ENCODE results near the gene ATRIP.
"Not testable (repeated sequence)": the region's sequence is repeated elsewhere in the genome, so short reads cannot be mapped to it uniquely, and the experiment has no call there.

Gene ATRIP

DNA sequence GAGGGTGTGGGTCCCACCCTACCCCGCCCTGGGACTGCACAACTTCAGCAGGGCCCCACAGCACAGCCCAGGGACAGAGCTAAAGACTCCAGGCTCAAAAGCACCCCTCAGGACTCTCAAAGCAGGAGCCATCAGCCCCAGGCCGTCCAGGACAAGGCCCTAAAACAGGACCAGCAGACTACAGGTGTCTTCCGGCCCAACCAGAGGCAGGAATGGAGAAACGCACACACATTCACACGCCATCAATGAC lies 26.1 kb downstream of the ATRIP start:
- DNase-seq: no peak

DNA sequence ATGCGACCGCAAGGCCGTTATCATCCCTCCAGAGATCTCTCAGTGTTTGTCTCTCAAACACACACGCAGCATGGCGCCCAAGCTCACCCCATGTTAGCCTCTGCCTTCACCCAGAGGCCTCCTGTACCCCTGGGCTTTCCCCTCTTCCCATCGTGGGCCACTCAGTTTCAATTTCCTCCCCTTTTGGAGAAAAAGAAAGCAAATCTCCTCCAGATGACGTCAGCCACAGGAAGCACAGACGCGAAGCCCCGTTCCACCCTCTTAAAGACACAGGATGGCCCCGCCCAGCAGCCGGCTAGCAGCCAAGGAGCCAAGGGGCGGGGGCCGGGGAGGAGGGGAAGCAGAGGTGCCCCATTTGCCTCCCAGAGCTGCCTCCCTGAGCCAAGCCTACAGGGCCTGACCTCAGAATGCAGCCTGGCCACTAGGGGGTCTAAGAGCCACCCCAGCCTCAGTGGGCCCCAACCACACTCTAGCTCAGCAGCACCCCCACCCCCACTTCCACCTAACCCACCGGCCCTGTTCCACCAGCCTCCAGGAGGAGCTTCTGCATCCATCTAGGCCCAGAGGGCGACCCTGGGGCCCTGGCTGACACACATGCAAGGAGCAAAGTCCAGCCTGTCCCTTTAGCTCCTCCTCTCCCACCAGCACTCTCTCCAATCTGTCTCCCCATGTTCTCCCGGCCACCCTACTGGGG lies 26.5 kb downstream of the ATRIP start:
- peak; percentile 90 for DNase-seq

DNA sequence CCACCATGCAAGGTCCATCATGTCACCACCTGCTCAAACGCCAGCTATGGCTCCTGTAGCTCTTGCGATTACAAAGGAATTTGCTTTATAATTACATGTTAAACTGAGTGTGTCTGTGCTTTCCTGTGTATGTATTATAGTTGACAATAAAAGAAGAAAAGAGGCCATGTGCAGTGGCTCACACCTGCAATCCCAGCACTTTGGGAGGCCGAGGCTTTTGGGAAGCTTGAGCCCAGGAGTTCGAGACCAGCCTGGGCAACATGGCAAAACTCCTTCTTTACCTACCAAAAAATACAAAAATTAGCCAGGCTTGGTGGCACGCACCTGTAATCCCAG lies 27.0 kb downstream of the ATRIP start:
- DNase-seq: no peak

DNA sequence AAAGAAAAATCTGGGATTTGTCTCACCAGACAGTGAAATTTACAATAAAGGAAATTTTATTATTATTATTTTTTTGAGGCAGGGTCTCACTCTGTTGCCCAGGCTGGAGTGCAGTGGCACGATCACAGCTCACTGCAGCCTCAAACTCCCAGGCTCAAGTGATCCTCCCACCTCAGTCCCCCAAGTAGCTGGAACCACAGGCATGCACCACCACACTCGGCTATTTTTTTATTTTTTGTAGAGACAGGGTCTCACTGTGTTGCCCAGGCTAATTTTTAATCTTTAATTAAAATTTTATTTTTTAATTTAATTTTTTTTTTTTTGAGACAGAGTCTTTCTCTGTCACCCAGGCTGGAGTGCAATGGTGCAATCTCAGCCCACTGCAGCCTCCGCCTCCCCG lies 27.5 kb downstream of the ATRIP start:
- DNase-seq: not testable (repeated sequence)

DNA sequence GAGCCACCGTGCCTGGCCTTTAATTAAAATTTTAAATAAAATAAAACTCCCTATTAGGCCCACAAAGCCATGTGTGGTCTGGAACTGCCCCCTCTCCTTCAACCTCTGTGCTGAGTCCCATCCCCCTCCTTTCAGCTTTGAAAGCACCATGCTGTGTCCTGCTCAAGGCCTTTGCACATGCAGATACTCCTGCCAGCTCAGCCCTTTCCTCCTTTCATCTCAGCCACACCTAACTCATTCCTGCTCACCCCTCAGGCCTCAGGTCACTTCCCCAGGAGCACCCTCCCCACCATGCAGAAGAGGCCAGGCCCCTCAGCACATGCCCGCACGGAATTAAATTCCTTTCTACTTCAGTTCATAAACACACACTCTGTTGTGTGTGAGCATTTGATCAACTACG lies 28.1 kb downstream of the ATRIP start:
- no peak for DNase-seq

DNA sequence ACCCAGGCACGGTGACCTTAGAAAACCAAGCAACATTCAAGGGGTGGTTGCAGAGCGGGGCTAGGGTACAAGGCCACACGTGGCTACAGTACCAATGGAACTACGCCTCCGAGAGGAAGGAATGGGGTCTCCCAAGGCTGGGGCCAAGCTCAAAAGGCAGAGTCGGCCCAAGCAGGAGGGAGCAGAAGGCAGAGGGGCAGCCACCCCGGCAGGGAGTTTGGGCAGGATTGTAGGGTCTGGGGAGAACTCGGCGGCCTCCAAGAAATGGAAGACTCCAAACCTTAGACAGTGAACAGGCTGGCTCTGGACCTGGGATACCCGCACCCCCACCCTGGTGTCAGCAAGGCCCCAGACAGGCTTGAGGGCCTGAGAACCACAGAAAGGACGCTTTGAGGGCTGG lies 28.7 kb downstream of the ATRIP start:
- DNase-seq: no peak

DNA sequence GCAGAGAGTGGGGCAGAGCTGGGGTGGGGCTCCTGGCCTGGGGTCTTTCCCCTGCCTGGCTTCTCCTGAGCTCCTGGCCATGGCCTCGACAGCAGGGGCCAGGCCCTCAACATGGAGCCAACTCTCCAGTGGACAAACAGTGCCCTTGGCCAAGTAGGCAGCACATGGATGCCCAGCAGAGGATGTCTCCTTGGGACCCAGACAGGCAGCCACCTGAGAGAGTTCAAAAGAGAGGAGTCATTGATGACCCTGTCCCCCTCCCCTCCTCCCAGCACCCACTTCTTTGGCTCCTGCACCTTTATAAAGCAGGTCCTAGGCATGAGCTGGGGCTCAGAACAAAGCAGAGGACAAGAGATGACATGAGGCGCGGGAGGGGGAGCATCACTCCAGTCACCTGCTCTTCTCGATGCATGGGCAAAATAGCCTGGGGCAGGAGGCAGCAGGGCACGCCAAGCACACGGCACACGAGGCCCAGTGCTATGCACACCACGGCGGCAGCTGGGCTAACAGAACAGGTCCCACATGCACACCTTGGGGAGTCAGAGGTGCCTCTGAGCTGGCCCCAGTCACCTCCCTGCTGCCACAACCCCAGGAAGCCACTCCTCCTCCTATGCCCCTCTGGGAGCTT lies 30.0 kb downstream of the ATRIP start:
- no peak for DNase-seq

DNA sequence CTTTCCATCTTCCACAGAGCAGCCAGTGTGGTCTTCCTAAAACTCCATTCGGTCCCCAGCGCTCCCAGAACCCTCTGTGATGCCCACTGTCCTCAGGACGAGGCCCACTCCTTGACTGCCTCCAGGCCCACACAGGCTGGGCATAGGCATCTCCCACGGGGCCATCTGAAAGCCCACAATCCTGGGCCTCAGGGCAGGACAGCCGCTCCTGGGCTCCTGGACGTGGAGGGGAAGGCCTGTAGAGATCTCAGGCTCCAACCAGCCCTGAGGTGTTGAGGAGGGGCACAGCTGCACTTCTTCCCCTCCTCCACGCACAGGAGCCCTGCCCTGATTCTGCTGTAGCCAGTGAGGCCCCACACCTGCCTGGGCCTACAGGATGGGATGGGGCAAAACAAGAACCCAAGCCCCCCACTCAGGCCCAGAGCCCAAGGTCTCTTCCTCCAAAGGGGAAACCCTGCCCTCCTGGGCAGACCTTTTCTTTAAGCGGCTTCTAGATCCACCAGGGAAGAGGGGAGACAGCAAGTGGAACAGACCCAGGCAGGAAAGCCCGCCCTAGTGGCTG lies 31.5 kb downstream of the ATRIP start:
- no peak for DNase-seq

DNA sequence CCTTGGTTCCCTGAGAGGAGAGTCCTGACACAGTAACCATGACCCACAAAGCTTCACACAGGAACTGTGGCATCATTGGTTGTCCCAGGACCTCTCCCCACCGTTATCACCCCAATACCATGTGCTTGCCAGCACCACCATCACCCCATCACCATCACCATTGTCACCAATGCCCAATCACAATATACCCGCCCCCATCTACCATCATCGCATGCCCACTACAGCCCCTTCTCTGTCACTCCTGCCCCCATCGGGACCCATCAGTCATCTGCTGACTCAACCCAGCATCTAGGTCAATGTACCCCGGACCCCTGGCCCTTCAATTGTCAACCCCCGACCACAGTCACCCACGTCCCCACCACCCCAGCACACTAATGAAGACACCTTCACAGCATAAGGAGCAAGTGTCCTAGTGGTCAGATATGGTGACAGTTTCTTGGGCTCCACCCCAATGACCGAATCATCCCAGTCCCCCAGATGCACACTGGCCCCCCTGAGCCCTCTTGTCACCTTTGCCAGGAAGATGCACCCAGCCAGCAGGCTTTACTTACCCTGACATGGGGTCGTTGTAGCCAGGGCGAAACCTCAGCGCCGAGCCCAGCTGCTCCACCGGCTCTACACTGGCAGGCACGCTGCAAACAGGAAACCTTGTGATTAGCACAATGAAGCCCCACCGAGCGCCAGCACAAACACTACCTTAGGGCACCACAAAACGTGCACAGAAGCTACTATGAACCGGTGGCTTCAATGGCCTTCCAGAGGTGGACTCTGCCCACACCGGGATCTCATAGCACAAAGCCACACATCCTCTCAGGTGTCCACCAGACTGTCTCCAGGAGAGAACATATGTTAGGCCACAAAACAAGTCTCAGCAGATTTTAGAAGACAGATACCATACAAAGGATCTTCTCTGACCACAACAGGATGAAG lies 32.4 kb downstream of the ATRIP start:
- peak; percentile 63 for DNase-seq

DNA sequence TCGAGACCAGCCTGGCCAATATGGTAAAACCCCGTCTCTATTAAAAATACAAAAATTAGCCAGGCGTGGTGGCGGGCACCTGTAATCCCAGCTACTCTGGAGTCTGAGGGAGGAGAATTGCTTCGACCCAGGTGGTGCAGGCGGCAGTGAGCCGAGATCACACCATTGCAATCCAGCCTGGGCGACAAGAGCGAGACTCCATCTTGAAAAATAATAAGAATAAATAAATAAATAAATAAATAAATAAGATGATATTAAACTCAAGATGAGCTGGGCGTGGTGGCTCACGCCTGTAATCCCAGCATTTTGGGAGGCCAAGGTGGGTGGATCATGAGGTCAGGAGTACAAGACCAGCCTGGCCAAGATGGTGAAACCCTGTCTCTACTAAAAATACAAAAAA lies 34.4 kb downstream of the ATRIP start:
- not testable (repeated sequence) for DNase-seq

DNA sequence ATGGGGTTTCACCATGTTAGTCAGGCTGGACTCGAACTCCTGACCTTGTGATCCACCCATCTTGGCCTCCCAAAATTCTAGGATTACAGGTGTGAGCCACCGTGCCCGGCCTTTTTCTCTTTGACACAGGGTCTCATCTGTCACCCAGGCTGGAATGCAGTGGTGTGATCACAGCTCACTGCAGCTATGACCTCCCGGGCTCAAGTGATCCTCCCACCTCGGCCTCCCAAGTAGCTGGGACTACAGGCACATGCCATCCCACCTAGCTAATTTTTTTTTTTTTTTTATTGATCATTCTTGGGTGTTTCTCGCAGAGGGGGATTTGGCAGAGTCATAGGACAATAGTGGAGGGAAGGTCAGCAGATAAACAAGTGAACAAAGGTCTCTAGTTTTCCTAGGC lies 36.3 kb downstream of the ATRIP start:
- DNase-seq: not testable (repeated sequence)

DNA sequence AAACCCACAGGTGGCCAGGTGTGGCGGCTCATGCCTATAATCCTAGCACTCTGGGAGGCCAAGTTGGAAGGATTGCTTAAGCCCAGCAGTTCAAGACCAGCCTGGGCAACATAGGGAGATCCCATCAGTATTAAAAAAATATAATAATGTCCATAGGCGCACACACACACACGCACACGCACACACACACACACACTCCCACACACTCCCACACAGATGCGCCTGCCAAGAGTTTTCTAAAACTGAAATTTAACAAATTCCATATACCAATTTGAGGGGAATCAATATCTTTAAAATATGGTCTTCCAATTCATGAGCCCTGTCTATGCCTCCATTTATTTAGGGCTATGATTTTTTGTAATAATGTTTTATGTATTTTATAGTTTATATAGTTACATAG lies 40.4 kb downstream of the ATRIP start:
- no peak for DNase-seq

DNA sequence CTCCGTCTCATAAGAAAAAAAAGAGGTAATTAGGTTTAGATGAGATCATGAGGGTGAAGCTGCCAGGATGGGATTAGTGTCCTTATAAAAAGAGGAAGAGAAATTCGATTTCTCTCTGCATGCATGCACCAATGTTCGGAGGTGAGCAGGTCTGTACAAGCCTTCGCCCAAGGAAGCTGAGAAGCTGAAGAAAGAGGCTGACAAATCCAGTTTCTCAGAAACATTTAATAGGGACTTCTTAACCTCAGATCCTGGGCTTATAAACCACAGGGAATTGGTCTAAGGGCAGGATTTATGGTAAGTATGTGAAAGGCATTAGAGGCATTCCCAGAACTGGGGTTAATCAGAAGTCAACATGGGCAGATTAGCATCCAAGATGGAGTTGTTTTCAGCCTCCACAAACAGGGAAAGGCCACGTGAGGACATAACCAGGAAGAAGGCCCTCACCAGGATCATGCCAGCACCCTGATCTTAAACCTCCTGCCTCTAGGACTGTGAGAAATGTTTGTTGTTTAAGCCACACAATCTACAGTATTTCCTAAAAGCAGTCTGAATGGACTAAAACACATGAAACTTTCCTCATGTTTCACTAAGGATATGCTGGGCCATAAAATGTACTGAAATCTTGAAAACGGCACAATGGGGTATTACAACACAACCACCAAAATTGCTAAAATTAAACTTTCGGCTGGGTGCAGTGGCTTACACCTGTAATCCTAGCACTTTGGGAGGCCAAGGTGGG lies 46.1 kb downstream of the ATRIP start:
- no peak for DNase-seq

DNA sequence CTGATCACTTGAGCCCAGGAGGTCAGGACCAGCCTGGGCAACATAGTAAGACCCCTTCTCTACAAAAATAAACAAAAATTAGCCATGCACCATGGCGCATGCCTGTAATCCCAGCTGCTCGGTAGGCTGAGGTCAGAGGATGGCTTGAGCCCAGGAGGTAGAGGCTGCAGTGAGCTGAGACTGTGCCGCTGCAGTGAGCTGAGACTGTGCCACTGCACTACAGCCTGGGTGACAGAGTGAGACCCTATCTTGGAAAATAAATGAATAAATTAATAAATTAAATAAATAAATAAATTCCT lies 46.6 kb downstream of the ATRIP start:
- no peak for DNase-seq

DNA sequence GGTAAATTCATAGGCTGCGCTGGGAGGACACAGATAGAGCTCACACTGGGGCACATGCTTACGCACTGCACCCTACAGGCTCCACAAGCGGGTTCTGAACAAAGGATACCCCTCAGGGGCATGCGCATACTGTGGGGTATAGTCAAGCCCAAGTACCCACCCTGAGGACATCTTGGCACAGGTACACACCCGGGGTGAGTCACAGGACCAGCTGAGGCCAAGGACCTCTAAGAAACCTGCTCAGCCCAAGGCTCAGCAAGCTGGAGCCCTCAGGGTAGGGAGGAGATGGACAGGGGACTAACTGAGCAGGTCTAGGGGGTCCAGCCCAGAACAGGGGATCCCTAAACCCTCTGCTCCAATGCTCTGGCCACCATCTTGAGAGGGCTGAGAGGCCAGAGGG lies 54.1 kb downstream of the ATRIP start:
- no peak for DNase-seq

DNA sequence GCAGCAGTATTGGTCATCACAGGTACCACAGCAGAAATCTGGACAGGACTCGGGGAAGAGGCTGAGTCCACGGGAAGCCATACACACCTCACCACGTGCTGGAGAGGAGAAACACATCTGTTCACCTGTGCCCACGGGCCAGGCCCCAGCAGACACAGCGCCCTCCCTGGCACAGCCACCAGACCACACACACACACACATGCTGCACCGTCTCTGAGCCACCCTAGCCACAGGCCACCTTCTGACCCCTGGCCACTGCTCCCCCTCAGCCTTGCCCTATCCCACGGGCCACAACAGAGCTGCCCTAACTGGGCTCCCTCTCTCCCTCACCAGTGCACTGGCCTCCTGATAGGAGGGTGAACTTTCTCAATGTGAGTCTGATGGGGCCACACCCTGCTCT lies 54.7 kb downstream of the ATRIP start:
- DNase-seq: no peak

DNA sequence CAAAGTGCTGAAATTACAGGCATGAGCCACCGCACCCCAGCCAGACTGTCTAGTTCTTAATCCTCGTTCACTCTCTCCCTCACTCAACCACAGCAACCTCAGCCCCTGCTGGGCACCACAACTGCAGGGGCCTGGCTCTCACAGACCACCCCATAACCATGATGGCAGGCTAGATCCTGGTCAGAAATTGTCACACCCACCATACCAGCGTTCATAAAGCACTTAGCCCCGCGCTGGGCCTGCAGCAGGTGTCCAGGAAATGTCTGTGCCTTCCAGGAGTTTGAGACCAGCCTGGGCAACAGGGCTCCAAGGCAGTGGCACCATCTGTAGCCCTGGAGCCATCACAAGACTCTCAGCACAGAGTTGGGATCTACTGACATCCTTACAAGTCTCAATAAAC lies 55.6 kb downstream of the ATRIP start:
- DNase-seq: no peak

DNA sequence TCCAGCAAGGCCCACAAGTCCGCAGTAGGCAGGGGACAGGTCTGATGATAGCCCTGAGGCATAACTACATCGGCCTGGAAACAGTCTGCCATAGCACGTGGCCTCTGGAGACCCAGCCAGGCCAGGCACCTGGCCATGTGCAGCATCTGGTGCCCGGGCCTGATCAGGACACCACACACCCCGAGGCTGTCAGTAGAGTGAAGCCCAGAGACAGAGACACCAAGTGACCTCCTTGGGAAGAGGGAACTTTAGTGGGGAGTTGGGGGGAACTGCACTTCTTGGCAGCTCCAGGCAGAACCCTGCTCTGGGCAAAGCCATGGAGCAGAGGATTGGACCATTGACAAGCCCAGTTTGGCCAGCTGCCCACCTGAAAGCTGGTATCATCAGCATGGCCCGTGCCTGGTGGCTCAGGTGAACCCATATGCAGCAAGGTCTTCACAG lies 56.2 kb downstream of the ATRIP start:
- DNase-seq: no peak

DNA sequence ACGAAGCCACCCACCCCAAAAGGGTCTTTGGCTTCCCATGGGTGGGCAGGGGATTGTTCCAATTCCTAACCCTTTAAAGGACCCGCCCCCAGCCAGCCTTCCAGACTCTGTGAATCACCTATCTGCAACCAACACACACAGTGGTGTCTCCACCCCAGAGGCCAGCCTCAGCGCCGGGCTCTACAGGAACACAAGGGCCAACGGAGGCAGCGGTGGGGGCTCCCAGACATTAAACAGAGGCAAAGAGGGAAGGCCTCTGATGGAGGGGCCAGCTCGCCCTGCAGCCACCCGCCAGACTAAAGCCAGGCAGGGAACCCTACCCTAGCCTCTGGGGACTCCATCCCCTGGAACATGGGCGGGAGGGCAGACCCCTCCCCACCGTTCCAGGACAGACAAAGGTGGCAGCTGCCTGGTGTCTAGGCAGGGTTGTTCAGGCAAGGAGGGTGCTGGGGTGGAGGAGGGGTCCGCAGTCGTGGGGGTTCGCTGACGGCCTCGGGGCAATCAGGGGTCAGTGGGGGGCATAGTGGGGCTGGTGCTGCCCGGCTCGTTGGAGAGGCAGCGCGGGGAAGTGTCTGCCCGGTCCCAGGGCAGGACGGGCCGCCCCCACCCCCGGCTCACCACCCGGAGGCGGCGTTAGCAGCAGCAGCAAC lies 57.0 kb downstream of the ATRIP start:
- no peak for DNase-seq

DNA sequence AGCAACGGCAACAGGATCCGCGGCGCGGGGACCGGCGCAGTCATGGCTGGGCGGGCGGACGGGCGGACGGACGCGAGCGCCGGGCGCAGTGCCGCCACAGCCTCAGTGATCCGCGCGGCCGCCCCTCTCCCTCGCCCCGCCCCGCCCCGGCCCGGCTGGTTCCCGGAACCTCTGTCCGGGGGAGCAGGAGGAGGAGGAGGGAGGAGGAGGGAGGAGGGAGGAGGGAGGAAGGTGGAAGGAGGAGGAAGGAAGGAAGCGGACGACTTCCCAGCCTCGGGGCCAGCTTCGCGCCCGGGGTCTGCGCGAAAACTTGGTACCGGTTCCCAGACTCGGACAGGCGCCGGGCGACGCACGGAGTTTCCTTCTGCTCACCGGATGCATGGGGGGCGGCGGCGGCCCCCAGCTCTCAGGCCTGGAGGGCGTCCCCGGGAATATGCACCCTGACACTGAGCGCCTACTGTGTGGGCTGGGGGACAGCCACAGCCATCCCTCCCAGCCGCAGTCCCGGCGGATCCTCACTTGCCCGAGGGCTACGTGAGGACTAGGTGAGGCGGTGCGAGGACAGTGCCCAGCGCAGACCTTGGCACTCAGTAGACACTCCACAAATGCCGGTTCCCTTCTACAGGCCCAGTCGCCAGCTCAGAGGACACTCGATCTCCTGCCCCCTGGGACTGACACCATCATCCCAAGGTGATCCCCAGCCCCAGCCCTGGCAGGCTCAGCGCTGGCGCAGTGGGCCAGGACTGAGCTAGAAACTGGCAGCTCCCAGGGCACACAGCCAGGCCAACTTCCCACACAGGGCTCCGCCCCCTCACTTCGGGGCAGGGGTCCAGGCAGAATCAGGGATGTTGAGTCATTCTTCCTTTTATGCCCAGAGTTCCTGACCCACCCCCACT lies 57.8 kb downstream of the ATRIP start, which contains the start of gene SHISA5:
Gene SHISA5, minus strand, starts transcription at position 124 of the 896 bp plus-strand sequence. Its CDS starts 80 bp downstream, at position 44.
- DNase-seq: peak; percentile 61

DNA sequence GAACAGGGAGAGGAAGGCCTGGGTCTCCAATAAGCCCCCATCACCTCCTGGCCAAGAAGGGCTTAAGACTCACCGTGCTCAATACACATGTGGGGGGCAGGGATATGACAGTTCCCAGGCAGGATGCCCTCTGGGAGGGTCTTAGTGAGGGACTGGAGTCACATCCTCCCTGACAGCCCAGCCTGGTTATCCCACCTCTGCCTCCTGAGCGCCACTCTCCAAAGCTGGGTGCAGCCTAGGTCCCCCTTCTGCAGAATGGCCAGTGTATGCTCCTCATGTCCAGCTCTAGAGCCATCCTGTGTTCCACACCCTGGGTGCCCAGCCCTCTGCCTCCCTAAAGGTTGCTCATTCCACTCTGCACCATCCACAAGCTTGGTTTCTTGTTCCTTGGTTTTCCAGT lies 58.6 kb downstream of the ATRIP start:
- DNase-seq: no peak

All from activated T-cell treated with anti-CD3 and anti-CD28 coated beads, Interleukin-2, amount 50 U/mL, for 1 hour (primary cell).